SJCRH30 (cell line): ENCODE results near the gene PLA2G4A. TPM values are rescaled to one million over a fixed set of nuclear protein-coding genes. Genes with fewer than 3 reads are reported as not detected.

Experiments used
- DNase-seq, 2 experiments: peaks; one replicate each; pipeline ENCODE4 v3.0.0-alpha.2; 2015 to 2020
- H3K27ac ChIP-seq: fragments of 250-450 bp; sonication (Bioruptor Pico); 2 replicates; pipeline ENCODE4 v1.5.1; 2020; ENCODE audit warnings: mild to moderate bottlenecking, moderate library complexity
- H3K27me3 ChIP-seq: fragments of 250-450 bp; sonication (Bioruptor Pico); 2 replicates; pipeline ENCODE4 v1.5.1; 2020; ENCODE audit warnings: mild to moderate bottlenecking, moderate library complexity
- H3K36me3 ChIP-seq: fragments of 250-450 bp; sonication (Bioruptor Pico); 2 replicates; pipeline ENCODE4 v1.5.1; 2020; ENCODE audit warnings: mild to moderate bottlenecking, moderate library complexity
- H3K4me1 ChIP-seq: fragments of 250-450 bp; sonication (Bioruptor Pico); 2 replicates; pipeline ENCODE4 v1.5.1; 2020; ENCODE audit warnings: mild to moderate bottlenecking, moderate library complexity
- H3K4me3 ChIP-seq: fragments of 250-450 bp; sonication (Bioruptor Pico); 2 replicates; pipeline ENCODE4 v1.5.1; 2020; ENCODE audit warnings: mild to moderate bottlenecking, moderate library complexity
- H3K9me3 ChIP-seq: fragments of 250-450 bp; sonication (Bioruptor Pico); replicated peaks from 2 replicates; pipeline ENCODE4 v1.5.1; 2020; ENCODE audit warnings: mild to moderate bottlenecking, moderate library complexity
- total RNA-seq: library from RNA; depleted of rRNA; stranded (reverse); fragments of >200 nt; shearing (Covaris generic); gene quantifications from 2 replicates; pipeline ENCODE4 v1.2.3, GENCODE V29; 2014

The PLA2G4A gene
- total RNA-seq, 1 experiment from 2014 or later, result not detected

- H3K27ac ChIP-seq, result no peak overlapping the region
- H3K27me3 ChIP-seq, result no peaks in the 10 kb centered on the region
- H3K4me1 ChIP-seq, result no peaks in the 10 kb centered on the region
- no peak for DNase-seq
- H3K4me3 ChIP-seq, result no peak overlapping the region
- H3K36me3 ChIP-seq, result no peaks in the 10 kb centered on the region
- H3K9me3 ChIP-seq, result no peaks in the 10 kb centered on the region
Measured at GRCh38 chr1:186843931-186844330, 15.2 kb downstream of the PLA2G4A start.

GRCh38 chr1:186845576-186846210, 16.9 kb downstream of the PLA2G4A start:
- no peak overlapping the region for H3K4me3 ChIP-seq
- H3K27ac ChIP-seq, result no peak overlapping the region
- no peaks in the 10 kb centered on the region for H3K27me3 ChIP-seq
- no peak for DNase-seq
- no peaks in the 10 kb centered on the region for H3K4me1 ChIP-seq
- no peaks in the 10 kb centered on the region for H3K9me3 ChIP-seq
- H3K36me3 ChIP-seq, result no peaks in the 10 kb centered on the region

GRCh38 chr1:186848509-186849130, 19.9 kb downstream of the PLA2G4A start:
- no peak overlapping the region for H3K4me3 ChIP-seq
- H3K27me3 ChIP-seq, result no peaks in the 10 kb centered on the region
- no peak for DNase-seq
- H3K27ac ChIP-seq, result no peak overlapping the region
- no peaks in the 10 kb centered on the region for H3K36me3 ChIP-seq
- H3K4me1 ChIP-seq, result no peaks in the 10 kb centered on the region
- H3K9me3 ChIP-seq, result no peaks in the 10 kb centered on the region

- Histone ChIP-seq H3K4me1 (no peaks in the 10 kb centered on the region), H3K36me3 (no peaks in the 10 kb centered on the region), H3K27ac (no peak overlapping the region), H3K27me3 (no peaks in the 10 kb centered on the region), H3K4me3 (no peak overlapping the region), H3K9me3 (no peaks in the 10 kb centered on the region)
- no peak for DNase-seq
Measured at GRCh38 chr1:186849271-186849671, 20.5 kb downstream of the PLA2G4A start.

- H3K27me3 ChIP-seq, result no peaks in the 10 kb centered on the region
- H3K9me3 ChIP-seq, result no peaks in the 10 kb centered on the region
- no peak overlapping the region for H3K27ac ChIP-seq
- no peak for DNase-seq
- H3K4me3 ChIP-seq, result no peak overlapping the region
- no peaks in the 10 kb centered on the region for H3K4me1 ChIP-seq
- no peaks in the 10 kb centered on the region for H3K36me3 ChIP-seq
Measured at GRCh38 chr1:186849826-186850225, 21.1 kb downstream of the PLA2G4A start.

GRCh38 chr1:186854102-186854501, 25.4 kb downstream of the PLA2G4A start:
- Histone ChIP-seq H3K36me3 (no peaks in the 10 kb centered on the region), H3K27me3 (no peaks in the 10 kb centered on the region), H3K4me3 (no peak overlapping the region), H3K27ac (no peak overlapping the region), H3K9me3 (no peaks in the 10 kb centered on the region), H3K4me1 (no peaks in the 10 kb centered on the region)
- DNase-seq, result no peak

GRCh38 chr1:186858923-186859322, 30.2 kb downstream of the PLA2G4A start:
- Histone ChIP-seq H3K4me1 (no peaks in the 10 kb centered on the region), H3K27ac (no peak overlapping the region), H3K27me3 (no peaks in the 10 kb centered on the region), H3K9me3 (no peaks in the 10 kb centered on the region), H3K4me3 (no peak overlapping the region), H3K36me3 (no peaks in the 10 kb centered on the region)
- DNase-seq, result no peak

GRCh38 chr1:186859995-186860394, 31.2 kb downstream of the PLA2G4A start:
- H3K9me3 ChIP-seq, result no peaks in the 10 kb centered on the region
- H3K27me3 ChIP-seq, result no peaks in the 10 kb centered on the region
- H3K27ac ChIP-seq, result no peak overlapping the region
- H3K4me3 ChIP-seq, result no peak overlapping the region
- H3K4me1 ChIP-seq, result no peaks in the 10 kb centered on the region
- H3K36me3 ChIP-seq, result no peaks in the 10 kb centered on the region
- DNase-seq, result no peak

- H3K36me3 ChIP-seq, result no peaks in the 10 kb centered on the region
- H3K4me3 ChIP-seq, result no peak overlapping the region
- H3K27ac ChIP-seq, result no peak overlapping the region
- no peaks in the 10 kb centered on the region for H3K27me3 ChIP-seq
- no peaks in the 10 kb centered on the region for H3K4me1 ChIP-seq
- no peak for DNase-seq
- no peaks in the 10 kb centered on the region for H3K9me3 ChIP-seq
Measured at GRCh38 chr1:186864296-186864695, 35.5 kb downstream of the PLA2G4A start.

- no peaks in the 10 kb centered on the region for H3K9me3 ChIP-seq
- H3K4me1 ChIP-seq, result no peaks in the 10 kb centered on the region
- H3K36me3 ChIP-seq, result no peaks in the 10 kb centered on the region
- no peak overlapping the region for H3K27ac ChIP-seq
- no peak for DNase-seq
- H3K4me3 ChIP-seq, result no peak overlapping the region
- H3K27me3 ChIP-seq, result no peaks in the 10 kb centered on the region
Measured at GRCh38 chr1:186865253-186865652, 36.5 kb downstream of the PLA2G4A start.

GRCh38 chr1:186865857-186866256, 37.1 kb downstream of the PLA2G4A start:
- Histone ChIP-seq H3K27me3 (no peaks in the 10 kb centered on the region), H3K9me3 (no peaks in the 10 kb centered on the region), H3K4me3 (no peak overlapping the region), H3K36me3 (no peaks in the 10 kb centered on the region), H3K4me1 (no peaks in the 10 kb centered on the region), H3K27ac (no peak overlapping the region)
- DNase-seq, result no peak

- Histone ChIP-seq H3K9me3 (no peaks in the 10 kb centered on the region), H3K4me3 (no peak overlapping the region), H3K27me3 (no peaks in the 10 kb centered on the region), H3K36me3 (no peaks in the 10 kb centered on the region), H3K27ac (no peak overlapping the region), H3K4me1 (no peaks in the 10 kb centered on the region)
- DNase-seq, result no peak
Measured at GRCh38 chr1:186869526-186870228, 40.9 kb downstream of the PLA2G4A start.

- H3K27ac ChIP-seq, result no peak overlapping the region
- H3K36me3 ChIP-seq, result no peaks in the 10 kb centered on the region
- H3K4me1 ChIP-seq, result no peaks in the 10 kb centered on the region
- H3K27me3 ChIP-seq, result no peaks in the 10 kb centered on the region
- no peak overlapping the region for H3K4me3 ChIP-seq
- no peaks in the 10 kb centered on the region for H3K9me3 ChIP-seq
- no peak for DNase-seq
Measured at GRCh38 chr1:186871784-186872183, 43.0 kb downstream of the PLA2G4A start.

- Histone ChIP-seq H3K36me3 (no peaks in the 10 kb centered on the region), H3K4me3 (no peak overlapping the region), H3K27me3 (no peaks in the 10 kb centered on the region), H3K9me3 (no peaks in the 10 kb centered on the region), H3K4me1 (no peaks in the 10 kb centered on the region), H3K27ac (no peak overlapping the region)
- no peak for DNase-seq
Measured at GRCh38 chr1:186872291-186872690, 43.5 kb downstream of the PLA2G4A start.

GRCh38 chr1:186873687-186874086, 44.9 kb downstream of the PLA2G4A start:
- Histone ChIP-seq H3K36me3 (no peaks in the 10 kb centered on the region), H3K4me3 (no peak overlapping the region), H3K27me3 (no peaks in the 10 kb centered on the region), H3K4me1 (no peaks in the 10 kb centered on the region), H3K9me3 (no peaks in the 10 kb centered on the region), H3K27ac (no peak overlapping the region)
- DNase-seq, result no peak
